CD4-positive, alpha-beta T cell treated with Interleukin-12 subunit alpha and Interleukin-12 subunit beta, for 1 hour (primary cell): Measurements from ENCODE around the gene SPATA6.
"Not testable (repeated sequence)": the region's sequence is repeated elsewhere in the genome, so short reads cannot be mapped to it uniquely, and the experiment has no call there.

Source experiments
- DNase-seq: peaks from one replicate; pipeline ENCODE4 v3.0.0-alpha.2; 2020

SPATA6 gene

DNA sequence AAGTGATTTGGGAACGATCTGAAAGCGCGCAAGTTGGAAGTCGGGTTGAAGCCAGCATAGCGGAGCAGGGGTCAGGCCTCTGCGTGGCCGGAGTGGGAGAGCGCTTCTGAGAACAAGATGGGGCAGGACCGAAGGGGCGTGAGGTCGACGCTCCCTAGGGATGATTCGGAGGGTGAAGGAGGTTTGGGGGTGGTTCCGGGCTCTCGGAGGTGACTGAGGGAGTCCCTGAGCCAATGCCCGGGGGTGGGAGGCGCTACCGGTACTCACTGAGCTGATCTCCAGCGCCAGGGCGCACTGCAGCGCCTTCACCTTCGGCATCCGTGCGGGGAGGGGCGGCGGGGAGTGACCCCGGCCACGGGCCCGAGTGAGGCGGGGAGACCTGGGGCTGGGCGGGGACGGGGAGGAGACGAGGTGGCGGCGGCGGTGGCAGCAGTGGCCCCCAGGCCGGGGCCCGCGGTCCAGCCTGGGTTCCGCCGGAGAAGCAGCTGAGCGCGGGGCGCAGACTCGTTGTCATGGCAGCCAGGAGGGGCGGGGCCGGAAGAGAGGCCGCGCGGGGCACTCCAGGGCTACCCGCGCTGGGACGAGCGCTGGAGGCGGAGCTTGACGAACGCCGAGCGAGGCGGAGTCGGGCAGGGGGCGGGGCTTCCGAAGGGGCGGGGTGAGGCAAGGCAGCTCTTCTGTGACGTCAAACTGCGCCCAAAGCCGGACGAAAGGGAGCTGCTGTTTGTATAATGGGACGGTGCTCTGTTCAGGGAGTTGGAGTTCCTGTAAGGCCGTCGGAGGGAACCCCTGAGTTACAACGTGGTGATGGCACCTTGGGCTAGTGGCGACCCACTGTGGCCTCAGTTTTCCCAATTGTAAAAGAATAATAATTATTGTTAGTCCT is at the start of gene SPATA6:
Gene SPATA6 (minus strand): TSS at position 514 of the 886 bp plus-strand sequence. CDS start 196 bp downstream, at position 318.
- peak; percentile 95 for DNase-seq

DNA sequence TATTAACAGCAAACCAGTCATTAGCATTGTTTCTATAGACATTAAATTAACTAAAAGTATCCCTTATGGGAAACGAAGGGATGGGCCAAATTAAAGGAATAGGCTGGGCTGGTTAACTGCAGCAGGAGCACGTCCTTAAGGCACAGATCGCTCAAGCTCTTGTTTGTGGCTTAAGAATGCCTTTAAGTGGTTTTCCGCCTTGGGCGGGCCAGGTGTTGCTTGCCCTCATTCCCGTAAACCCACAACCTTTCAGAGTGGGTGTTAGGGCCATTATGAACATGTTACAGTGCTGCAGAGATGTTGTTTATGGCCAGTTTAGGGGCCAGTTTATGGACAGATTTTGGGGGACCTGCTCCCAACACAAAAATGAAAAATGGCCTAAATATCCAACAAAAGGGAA is 47.9 kb upstream of the SPATA6 start:
- not testable (repeated sequence) for DNase-seq

DNA sequence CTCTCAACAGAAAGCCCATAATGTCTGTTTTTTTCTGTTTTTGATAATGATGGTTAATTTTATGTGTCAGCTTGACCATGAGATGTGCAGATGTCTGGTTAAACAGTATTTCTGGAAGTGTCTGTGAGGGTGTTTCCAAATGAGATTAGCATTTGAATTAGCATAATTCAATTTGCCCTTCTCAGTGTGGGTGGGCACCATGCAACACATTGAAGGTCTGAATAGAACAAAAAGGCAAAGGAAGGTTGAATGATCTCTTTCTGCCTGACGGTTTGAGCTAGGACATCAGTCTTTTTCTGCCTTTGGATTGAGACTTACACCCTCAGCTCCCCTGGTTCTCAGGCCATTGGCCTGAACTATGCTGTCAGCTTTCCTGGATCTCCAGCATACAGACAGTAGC is 34.9 kb upstream of the SPATA6 start:
- no peak for DNase-seq

DNA sequence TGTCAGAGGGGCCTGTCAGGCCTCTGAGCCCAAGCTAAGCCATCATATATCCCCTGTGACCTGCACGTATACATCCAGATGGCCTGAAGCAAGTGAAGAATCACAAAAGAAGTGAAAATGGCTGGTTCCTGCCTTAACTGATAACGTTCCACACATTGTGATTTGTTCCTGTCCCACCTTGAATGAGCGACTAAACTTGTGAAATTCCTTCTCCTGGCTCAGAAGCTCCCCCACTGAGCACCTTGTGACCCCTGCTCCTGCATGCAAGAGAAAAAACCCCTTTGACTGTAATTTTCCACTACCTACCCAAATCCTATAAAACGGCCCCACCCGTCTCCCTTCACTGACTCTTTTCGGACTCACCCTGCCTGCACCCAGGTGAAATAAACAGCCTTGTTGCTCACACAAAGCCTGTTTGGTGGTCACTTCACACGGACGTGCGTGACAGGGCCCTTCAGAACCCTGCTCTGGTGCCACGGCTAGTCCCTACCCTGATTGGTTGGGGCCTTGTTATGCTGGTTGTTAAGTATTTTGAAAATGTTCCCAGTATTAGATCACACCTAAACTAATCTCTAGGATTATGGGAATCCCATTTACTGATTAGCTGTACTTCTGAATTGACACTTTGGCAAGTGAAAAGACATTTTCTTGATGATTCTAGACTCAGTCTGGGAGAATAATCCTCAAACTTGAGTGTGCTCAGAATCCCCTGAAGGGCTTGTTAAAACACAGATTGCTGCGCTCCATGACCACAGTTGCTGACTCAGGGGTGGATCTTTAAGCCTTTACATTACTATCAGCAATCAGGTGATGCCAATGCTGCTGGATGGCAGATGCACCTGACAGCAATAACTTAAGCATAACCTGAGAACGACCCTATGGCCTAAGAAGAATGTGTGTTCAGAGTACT is 28.8 kb upstream of the SPATA6 start:
- no peak for DNase-seq

DNA sequence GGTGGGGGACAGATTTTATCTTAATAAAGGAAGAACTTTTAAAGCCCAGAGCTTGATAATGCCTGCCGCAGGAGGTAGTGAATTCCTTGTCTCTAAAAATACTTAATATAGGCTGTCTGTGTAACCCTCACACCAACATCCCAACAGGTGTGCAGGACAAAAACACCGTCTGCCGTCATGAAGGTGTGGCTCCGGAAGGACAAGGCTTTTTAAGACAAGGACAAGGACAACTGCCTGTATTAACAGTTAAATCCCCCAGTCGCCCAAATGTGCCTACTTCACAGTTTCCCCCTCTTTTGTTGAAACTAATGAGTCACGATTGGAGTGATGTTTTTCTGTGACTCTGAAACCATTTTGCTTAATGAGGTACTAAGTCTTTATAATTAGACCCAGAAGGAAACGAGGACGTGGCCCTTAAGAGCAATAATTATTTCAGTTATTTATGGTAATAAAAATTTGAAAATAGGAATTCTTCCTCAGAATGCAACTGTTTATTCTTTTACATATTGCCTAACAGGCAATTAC is 27.3 kb upstream of the SPATA6 start:
- DNase-seq = no peak

DNA sequence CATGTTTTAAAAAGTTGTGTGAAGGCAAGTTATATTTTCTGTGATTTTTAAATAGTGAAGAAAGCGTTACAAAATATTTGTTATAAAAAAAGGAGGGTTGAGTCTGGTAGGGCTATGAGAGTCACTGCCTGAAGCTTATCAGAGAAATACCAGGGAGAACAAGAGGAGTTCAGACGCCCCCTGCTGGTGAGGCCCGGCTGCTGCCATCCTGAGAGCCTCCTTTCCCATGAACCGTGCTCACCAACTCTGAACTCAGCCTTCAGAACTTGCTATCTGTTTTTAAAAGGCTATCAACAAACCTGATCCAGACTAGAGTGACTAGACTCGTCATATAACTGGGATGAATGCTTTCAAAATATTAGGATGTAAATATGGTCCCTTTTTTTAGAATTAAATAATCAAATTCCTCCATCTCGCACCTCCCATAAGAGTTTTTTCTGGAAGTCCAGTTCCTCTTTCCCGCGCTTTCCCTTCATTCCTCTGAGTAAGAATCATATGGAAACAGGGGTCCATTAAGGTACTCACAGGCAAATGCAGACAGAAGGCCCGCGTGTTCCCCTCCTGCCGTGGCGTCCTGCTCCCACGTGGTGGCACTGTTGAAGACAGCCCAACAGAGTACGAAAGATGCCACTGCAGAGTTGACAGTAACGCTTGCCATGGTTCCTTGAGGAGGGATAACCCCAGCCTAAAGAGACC is 26.2 kb upstream of the SPATA6 start:
- peak; percentile 60 for DNase-seq

DNA sequence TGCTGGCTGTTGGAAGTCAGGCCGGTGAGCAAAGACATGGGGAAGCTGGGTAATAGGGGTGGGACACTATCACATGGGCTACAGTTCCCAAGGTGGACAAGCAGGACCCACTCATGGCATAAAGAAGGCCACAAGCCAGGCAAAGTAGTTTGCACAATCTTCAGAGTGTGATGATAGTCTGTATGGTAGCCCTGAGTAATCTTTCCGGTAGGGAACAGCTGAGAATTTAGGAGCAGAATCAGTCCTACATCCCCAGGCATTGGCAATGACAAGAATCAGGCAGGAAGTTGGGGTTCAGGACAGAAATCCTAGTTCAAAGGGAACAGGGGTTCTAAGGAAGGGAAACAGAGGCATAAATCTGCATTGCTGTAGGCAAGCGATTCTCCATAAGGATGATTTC is 23.9 kb upstream of the SPATA6 start:
- DNase-seq = no peak

DNA sequence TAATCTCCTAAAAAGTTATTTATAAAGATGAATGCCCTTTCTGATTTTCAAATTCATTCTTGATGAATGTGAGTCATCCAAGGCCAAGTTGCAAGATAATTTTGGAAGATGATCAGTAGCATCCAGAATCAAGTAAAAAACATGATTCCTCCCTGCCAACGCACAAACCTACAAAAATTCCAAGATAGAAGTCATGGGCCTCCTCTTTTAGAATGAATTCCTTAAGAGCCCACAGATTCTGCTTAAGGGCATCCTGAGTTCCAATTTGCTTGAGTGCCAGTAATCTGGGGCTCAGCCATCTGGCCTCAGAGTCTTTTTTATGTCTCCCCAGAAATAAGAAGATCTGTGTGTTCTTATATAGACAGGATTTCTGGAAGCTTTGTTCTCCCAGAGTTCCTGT is 23.2 kb upstream of the SPATA6 start:
- DNase-seq = no peak

DNA sequence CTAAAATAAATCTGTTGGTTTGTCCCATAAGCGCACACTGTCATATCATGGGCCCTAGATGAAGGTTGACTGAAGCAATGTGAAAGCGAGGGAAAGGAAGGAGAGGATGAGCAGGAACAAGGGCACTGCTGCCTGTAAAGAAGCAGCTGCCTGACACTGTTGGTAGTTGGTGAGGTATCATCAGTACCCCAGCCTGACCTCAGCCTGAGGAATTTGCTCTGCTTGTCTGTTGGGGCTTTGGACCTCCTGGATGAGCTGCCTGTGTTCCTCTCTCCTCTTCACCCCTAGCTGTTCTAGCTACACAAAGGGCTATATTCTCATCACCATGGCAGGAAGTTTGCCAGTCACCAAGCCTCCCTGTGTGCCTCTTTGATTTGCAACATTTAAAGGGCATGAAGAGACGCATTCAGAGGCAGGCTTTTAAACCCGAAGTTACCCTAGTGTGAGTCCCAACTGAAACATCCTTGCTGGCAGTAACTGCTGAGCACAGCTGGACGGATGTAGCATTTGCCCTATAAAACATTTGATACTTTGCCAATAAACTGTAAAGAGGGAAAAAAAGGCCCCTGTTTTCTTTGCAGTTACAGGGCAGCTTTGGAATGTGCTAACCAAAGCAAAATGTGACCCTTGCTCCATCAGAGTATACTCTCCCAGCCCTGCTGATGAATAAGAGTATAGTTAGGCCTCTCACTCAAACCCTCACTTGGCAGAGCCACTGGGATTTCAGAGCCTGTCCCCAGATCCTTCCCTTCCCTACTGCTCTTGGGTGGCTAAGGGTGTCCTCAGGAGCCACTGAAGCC is 22.2 kb upstream of the SPATA6 start:
- no peak for DNase-seq

DNA sequence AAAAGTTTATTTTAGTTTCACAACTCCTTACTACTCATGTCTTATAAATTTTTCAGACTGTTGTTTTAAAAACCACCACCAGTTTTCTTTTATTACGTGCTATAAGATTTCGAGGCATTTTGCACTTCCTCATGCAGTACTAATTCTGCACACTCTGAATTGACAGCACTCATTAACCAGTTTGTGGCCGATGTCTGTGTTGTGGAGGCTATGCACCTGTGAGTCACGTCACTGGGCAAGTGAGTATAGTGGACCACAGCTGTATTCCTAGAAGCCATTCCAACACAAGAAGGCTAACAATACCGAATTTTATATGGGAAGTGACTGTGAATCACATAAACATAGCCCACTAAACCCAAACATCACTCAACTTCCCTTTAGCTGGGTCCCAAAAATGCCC is 21.0 kb upstream of the SPATA6 start:
- no peak for DNase-seq

DNA sequence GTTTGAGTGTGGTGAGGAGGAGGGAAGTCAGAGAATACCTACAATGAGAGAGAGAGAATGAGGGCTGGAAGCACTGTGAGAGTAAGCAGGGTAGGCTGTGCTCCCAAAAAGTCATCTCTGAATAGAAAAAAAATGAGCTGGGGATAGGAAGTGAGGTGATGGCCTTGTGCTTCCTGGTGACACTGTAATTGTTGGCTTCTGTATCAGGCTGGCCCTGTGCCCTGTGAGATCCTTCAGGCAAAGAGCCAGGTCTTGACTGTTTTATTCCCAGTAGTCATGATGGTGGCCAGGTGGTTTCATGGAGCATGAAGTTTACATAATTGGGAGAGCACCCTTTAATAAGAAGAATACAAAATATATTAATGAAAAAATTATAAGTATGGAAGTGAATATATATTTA is 20.4 kb upstream of the SPATA6 start:
- no peak for DNase-seq

DNA sequence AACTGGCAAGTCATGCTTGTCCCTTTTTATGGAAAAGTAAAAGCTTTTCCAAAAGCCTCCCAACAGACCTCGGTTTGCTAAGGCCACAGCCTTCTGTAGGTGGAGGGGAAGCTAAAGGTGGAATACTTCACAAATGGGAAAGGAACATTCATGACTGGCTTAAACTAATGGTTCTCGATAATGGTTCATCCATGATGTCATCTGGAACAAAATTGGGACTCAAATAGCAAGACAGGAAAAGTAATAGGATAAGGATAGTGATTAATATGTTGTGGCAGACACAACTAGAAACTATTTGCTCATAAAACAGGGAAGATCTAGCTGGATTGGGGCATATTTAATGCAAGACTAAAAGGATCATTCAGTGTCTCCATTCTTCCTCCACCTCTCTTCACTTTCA is 16.7 kb upstream of the SPATA6 start:
- DNase-seq = no peak

DNA sequence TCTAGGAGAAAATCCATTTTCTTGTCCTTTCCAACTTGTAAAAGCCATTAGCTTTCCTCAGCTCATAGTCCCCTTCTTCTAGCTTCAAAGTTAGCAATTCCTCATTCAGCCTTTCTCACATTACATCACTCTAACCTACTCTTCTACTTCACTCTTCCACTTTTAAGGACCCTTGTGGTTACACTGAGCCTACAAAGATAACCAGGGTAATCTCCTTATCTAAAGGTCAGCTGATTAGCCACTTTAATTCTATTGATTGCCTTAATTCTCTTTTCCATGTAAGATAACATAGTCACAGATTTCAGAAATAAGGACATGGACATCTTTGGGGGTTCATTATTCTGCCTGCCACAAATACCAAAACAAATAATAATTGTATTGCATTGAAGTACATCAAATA is 8.5 kb upstream of the SPATA6 start:
- DNase-seq = no peak

DNA sequence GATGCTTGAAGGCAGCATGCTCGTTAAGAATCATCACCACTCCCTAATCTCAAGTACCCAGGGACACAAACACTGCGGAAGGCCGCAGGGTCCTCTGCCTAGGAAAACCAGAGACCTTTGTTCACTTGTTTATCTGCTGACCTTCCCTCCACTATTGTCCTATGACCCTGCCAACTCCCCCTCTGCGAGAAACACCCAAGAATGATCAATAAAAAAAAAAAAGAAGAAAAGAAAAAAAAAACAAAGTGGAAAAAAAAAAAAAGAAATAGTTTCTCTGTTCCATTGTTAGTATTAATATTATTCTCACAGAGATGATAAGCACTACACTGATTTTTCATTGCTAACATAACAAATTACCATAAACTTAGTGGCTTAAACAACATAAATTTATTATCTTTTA is 8.0 kb upstream of the SPATA6 start:
- not testable (repeated sequence) for DNase-seq

DNA sequence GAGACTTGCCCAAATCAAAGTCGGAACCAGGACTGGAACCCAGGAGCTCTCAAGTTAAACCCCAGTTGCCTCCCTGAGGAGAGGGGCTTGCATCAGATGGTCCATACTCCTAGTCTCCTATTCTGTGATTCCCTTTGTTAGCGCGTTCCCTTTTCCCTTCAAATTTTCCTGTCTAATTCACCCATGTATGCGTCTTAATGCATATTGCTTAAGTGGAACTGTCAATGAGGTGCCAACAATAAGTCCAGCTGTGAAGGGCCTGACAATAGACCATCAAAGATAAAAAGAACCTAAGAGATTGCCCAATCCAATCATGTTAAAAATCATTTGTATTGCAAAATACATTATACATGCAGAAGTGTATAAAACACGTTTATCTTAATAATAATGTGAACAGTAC is 634 bp upstream of the SPATA6 start:
- DNase-seq = no peak

DNA sequence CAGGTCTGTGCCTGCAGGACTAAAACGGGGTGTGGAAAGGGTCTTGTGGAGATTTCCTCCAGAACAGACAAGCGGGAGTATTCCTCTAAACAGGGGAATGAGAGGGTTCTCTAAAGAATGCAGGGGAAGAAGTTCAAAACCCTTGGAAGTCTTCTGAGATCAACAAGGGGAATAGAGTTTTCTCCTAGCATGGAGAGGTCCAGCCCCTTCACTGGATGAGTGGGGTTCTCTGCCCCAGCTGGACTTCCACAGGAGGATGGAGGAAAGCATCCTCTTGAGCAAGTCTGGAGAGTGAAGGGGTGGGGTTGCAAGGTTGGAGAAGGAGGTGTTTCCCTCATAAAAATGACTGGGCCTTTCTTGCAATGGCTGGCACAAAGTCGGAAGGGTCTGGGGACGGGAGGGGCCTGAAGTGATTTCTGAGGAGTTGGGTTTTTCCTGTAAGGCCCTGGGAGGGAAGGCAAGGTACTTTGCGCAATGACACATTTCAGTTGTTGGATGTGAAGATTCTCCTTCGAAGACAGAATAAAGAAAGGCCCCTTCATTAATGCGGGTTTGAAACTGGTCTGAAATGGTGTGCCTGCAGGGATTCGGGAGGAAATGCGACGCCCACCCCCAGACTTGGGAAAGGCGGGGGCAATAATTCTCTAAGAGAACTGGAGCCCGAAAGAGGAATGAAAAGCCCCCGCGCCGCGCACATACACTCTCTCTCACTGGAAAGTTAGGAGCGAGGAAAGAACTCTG is 884 bp downstream of the SPATA6 start:
- DNase-seq = no peak

DNA sequence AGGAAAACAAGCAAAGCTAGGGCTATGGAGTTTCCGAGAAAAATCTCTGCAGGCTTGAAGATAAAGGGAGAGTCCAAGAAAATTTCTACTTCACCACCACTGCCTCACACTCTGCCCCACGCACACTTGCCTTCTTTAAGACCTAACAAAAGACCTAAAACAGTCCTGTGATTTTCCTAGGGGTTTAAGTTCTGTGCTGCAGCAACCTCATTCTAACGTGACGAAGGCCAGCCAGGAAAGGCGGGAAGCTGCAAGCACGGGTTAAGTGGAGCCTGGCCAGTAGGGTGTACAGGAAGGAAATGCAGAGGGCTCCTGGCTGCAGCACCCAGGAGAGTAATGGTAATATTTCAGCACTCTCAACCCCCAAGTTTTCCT is 1.5 kb downstream of the SPATA6 start:
- DNase-seq = no peak

DNA sequence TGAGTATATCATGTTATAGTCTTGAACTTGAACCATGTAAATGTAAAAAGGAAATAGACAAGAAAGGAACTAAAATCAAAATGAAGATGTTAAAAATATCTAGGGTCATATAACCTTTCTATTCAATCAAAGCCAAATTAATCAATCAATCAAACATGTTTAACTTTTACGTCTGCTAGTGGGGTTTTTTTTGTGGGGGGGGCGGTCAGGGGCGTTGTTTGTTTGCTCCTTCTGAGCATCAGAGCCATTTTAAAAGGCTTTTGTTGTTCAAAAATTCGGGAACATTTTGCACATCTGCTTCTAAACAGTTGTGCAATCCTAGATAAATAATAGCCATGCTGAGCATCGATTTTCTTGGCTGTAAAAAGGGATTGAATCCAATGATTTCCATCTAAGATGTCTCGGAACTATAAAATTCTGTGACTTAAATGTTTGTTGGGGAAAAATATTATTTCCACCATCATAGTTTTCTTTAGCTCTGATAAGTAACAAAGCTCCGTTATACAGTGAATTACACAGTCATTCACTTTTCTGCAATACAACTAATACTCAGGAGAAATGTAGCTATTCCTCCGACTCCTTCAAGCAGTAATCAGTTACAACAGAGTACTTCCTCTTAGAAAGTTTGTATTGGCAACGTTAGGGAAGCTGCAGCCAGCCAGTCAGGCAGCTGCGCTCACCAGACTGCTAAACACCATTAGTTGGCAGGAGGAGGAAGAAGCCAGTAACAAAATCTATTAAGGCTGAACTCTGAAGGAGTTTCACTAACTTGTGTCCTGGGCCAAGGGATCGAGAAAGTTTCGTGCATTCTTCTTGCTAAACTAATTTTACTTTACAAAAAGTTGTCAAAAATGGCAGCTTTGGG is 2.2 kb downstream of the SPATA6 start:
- peak; percentile 11 for DNase-seq

DNA sequence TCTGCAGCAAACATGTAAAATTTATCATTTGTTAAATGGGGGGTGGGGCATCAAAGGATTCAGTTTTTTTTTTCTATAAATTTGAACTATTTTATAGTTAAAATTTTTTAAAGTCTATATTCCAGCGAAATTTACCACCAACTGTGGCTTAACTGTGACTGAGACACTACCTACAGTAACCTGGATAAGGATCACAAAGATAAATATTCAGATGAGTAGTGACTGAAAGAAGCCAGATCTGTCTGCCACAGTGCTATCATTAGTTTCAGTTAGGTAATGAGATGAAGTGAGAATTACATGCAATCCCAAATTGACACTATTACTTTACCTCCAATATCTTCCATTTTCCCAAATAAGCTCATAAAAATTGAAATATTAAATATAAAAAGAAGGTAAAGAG is 5.4 kb downstream of the SPATA6 start:
- no peak for DNase-seq

DNA sequence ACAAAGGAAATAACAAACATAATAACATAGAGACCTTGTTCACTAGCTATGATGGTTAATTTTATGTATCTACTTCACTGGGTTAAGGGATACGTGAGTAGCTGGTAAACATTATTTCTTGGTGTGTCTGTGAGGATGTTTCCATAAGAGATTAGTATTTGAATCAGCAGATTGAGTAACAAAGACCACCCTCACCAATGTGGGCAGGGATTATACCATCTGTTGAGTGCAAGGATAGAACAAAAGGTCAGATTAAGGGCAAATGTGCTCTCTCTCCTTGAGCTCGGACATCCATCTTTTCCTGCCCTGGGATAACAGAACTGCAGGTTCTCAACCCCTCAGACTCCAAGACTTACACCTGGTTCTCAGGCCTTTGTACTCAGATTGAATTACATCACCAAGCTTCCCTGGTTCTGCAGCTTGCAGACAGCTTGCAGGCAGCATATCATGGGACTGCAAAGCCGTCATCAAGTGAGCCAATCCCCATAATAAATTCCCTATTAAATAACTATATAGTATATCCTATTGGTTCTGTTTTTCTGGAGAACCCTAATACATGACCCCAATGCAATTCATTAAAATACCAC is 9.2 kb downstream of the SPATA6 start:
- DNase-seq = no peak
